ENCODE results near the gene NMU.
"Not testable (repeated sequence)": the region's sequence is repeated elsewhere in the genome, so short reads cannot be mapped to it uniquely, and the experiment has no call there.

Gene NMU

DNA sequence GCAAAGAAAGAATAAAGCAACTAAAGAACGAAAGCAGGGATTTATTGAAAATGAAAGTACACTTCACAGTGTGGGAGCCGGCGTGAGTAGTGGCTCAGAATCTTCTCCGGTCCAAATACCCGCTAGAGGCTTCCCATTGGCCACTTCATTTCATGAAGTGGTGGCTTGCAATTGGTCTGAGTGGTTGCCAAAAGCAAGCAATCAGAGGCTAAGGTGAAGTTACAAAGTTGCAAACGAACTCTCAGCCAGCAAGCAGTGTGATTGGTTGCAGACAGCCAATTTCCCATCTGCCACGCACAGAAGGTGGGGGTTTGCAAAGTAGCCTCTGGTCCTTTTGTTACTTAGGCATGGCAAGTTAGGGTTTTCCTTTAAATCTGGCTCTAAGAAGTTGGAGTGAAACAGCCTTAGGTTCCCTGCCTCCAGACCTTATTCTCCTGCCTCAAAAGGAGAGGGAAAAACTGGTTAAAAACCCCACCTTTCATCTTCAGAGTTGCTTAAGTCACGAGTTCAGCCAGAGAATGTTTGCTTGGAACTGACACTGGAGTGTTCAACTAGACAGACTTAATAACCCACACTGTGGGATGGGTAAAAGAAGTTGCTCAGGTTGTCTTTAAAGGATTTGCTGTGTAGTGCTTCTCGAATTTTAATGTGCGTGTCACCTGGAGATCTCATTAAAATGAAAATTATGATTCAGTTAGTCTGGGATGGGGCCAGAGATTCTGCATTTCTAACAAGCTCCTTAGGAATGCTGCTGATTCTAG, 82.5 kb downstream of the NMU start:
- no peak for DNase-seq

DNA sequence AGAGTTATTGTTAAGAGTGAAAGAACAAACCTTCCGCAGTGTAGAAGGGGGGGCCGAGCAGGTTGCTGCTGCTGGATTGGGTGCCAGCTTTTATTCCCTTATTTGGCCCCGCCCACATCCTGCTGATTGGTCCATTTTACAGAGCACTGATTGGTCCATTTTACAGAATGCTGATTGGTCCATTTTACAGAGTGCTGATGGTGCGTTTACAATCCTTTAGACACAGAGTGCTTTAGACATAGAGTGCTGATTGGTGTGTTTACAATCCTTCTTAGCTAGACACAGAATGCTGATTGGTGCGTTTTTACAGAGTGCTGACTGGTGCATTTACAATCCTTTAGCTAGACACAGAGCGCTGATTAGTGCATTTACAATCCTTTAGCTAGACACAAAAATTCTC, 84.1 kb downstream of the NMU start:
- not testable (repeated sequence) for DNase-seq

DNA sequence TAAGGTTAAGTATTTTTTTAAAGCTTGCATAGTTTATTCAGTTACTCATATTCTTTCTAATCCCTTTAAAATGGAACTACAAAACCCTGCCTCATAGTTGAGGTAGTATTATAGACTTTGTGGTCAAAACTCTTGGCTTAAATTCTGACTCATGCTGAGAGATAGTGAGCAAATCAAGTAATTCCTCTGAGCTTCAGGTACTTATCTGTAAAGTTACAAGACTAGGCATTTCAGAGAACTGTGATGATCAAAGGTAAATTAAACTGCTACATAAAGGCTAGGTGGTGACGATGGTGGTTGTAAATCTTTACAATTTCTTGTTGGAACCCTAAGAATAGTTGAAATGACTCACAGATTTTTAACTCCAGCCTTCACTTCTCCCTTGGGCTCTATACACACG, 86.2 kb downstream of the NMU start:
- DNase-seq, result no peak

DNA sequence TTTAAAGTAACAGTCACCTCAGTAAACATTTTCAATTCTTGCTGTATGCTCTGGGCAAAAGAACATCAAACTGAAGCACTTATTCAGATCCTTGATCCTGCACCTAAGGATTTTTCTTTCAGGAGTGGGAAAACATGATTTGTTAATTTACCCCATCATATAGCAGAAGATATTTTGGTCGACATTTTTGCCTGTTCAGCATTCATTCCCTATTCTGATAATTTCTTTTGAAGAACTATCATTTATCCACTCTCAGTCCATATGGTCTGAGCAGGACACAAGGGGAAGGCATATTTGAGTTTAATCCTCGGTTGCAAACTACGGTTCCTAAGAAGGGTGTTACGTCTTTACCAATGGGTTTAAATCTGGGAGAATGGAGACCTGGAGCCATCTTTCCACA, 88.2 kb downstream of the NMU start:
- DNase-seq, result no peak

DNA sequence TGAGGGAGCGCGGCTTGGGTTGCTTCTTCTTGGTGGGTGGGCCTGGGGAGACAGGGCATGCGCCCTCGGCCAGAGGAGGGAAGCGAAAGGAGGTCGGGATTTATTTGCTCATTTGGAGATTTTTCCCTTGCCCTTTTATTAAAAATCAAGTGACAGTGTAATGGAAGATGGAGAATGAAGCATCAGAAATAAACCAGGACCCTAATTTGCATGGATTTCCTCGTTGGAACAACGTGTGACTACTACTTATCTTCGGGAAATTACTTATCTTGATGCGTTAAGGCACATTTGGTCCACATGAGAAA, 88.7 kb downstream of the NMU start:
- DNase-seq, result no peak

DNA sequence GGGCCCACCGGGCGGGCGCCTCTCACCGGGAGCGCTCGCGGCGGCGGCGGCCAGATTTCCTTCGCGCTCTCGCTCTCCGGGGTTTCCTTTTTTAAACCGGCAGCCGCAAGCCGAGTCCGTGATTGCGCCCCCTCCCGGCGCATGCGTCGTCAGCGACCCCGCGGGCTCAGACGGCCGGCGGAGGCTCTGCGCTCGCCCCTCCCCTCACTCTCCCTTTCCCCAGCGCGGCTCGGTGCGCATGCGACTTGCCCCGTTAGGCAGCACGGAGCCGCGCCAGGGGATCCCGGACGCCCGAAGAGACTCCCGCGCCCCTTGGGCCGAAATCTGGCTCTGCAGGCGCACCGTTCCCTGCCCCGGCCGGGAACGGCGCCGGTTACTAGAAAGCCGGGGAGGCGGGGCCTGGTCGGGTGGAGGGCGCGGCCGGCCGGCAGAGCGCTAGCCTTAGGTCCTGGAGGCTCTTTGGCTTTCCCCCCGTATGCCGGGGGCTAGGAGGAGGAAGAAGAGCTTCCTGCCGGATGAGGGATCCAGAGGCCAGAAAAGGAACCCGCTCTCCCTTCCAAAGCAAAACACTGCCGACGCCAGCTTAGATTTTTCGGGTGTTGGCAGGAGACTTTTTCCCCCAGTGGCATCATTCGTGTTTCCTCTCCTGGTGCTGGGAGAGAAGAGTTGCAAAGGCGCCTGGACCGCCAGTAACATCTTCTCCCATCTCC, 89.2 kb downstream of the NMU start, which contains the start of gene CLOCK:
Gene CLOCK (minus strand): TSS at position 154 of the 710 bp plus-strand sequence. CDS start 64,124 bp downstream, outside the sequence.
- DNase-seq, result peak; percentile 80 to 83

DNA sequence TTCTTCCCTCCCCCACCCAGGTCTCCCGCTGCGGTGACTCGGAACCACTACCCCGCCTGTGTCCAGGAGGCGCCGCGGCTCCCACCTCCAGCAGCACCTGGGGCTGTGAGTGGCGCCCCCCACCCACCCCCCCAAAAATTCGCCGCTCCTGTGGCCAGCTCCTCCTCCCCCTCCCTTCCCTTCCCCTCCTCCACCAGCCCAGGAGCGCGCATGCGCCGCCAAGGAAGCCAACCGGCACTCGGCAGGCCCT, 89.7 kb downstream of the NMU start:
- DNase-seq, result no peak

DNA sequence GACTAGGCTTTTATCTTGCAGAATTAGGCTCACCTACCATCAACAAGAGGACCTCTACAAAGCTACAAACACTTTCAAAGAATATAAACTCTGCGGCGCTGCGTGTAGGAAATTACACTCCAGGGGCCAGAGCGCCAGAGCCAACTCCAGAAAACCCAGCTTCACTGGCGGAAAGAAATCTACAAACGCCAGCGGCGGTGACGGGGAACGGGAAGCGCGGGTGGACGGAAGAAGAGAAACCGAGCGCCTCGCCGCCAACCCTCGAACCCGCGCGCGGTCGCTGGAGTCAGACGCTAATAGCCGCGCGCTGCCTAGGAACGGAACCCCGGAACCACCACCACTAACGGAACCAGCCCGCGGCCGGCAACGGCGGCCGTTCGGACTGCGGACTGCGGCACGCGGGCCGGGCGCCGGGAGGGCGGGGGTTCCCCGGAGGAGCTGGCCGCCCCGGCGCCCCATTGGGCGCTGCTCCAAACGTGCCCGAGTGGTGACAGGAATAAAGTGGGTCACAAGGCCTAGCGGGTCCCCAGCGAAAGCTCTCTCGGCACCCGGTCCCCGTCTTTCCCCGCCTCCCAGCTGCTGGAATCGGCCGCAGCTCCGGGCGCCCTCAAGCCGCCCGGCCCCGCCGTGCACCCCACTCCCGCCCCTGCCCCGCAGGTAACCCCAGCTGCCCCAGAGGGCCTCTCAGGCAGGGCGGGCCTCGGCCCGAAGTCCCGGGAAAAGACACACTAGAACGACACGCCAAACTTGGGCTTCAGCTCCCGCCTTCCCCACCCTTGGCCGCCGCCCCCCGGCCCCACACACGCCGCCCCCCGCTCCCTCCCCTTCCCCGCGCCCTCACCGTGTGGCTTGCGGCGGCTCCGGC, 90.2 kb downstream of the NMU start:
- DNase-seq, result peak; percentile 54 to 61

Measured in stimulated activated CD4-positive, alpha-beta T cell treated with anti-CD3 and anti-CD28 coated beads, Interleukin-4, amount 100 ng/mL, for 4 hours (primary cell).